DND-41 (cell line): Measurements from ENCODE around the gene ADGRG6.

ENCODE experiments used
- CTCF ChIP-seq: IDR thresholded peaks from 2 replicates; pipeline ENCODE4 v1.5.1; 2012; ENCODE audit warnings: borderline replicate concordance, low read length, moderate library complexity, mild to moderate bottlenecking; ENCODE audit not compliant: poor library complexity, severe bottlenecking; ENCODE audit errors: extremely low read depth
- EZH2 ChIP-seq: IDR thresholded peaks from 3 replicates; pipeline ENCODE4 v1.6.1; 2012; ENCODE audit warnings: borderline replicate concordance, low read depth, mild to moderate bottlenecking, moderate library complexity, low read length, inconsistent platforms; ENCODE audit not compliant: severe bottlenecking

GRCh38 chr6:142400495-142400894 lies 98.7 kb downstream of the ADGRG6 start:
- TF ChIP-seq CTCF (no peak), EZH2 (peak; percentile 17)
